WERI-Rb-1 (cell line): ENCODE data around the gene PLXNA2.

Source experiments
- DNase-seq: peaks from one replicate; pipeline ENCODE4 v3.0.0-alpha.2; 2020
- H3K27ac ChIP-seq: fragments of 250-450 bp; sonication (Bioruptor Pico); 2 replicates; pipeline ENCODE4 v1.5.1; 2020; ENCODE audit warnings: mild to moderate bottlenecking, moderate library complexity
- H3K27me3 ChIP-seq: fragments of 250-450 bp; sonication (Bioruptor Pico); 2 replicates; pipeline ENCODE4 v1.5.1; 2021; ENCODE audit warnings: mild to moderate bottlenecking, low read depth, moderate library complexity; ENCODE audit not compliant: insufficient read depth, severe bottlenecking
- H3K36me3 ChIP-seq: fragments of 250-450 bp; sonication (Bioruptor Pico); 2 replicates; pipeline ENCODE4 v1.5.1; 2020; ENCODE audit warnings: mild to moderate bottlenecking, moderate library complexity
- H3K4me3 ChIP-seq: 2 replicates; pipeline ENCODE4 v1.5.1; 2011; ENCODE audit warnings: low read depth, mild to moderate bottlenecking, control low read depth, low read length
- H3K9me3 ChIP-seq: fragments of 250-450 bp; sonication (Bioruptor Pico); 2 replicates; pipeline ENCODE4 v1.5.1; 2021; ENCODE audit warnings: mild to moderate bottlenecking, moderate library complexity; ENCODE audit not compliant: severe bottlenecking
- CTCF ChIP-seq: IDR thresholded peaks from 2 replicates; pipeline ENCODE4 v1.5.1; 2011; ENCODE audit warnings: low read depth, mild to moderate bottlenecking, control low read depth, inconsistent platforms, low read length

Gene PLXNA2

GRCh38 chr1:208044589-208045462, 199.4 kb downstream of the PLXNA2 start:
- TF ChIP-seq CTCF = no peak
- H3K36me3 ChIP-seq = peaks cover 45% of the 10 kb centered on the region
- no peak overlapping the region for H3K4me3 ChIP-seq
- no peak overlapping the region for H3K27ac ChIP-seq
- no peaks in the 10 kb centered on the region for H3K9me3 ChIP-seq
- no peak for DNase-seq
- H3K27me3 ChIP-seq = no peaks in the 10 kb centered on the region

- H3K9me3 ChIP-seq = no peaks in the 10 kb centered on the region
- TF ChIP-seq CTCF = no peak
- peaks cover 45% of the 10 kb centered on the region for H3K36me3 ChIP-seq
- DNase-seq = no peak
- no peak overlapping the region for H3K4me3 ChIP-seq
- H3K27me3 ChIP-seq = no peaks in the 10 kb centered on the region
- no peak overlapping the region for H3K27ac ChIP-seq
Measured at GRCh38 chr1:208043691-208044181, 200.4 kb downstream of the PLXNA2 start.

- no peak for DNase-seq
- peaks cover 54% of the 10 kb centered on the region for H3K36me3 ChIP-seq
Measured at GRCh38 chr1:208042868-208043267, 201.3 kb downstream of the PLXNA2 start.

GRCh38 chr1:208042041-208042615, 202.1 kb downstream of the PLXNA2 start:
- no peak overlapping the region for H3K4me3 ChIP-seq
- H3K36me3 ChIP-seq = peaks cover 54% of the 10 kb centered on the region
- no peaks in the 10 kb centered on the region for H3K27me3 ChIP-seq
- DNase-seq = no peak
- no peak overlapping the region for H3K27ac ChIP-seq
- TF ChIP-seq CTCF = no peak
- no peaks in the 10 kb centered on the region for H3K9me3 ChIP-seq

More at GRCh38 chr1:208042868-208043267, 201.3 kb downstream of the PLXNA2 start:
- Histone ChIP-seq H3K9me3 (no peaks in the 10 kb centered on the region), H3K27ac (no peak overlapping the region), H3K27me3 (no peaks in the 10 kb centered on the region), H3K4me3 (no peak overlapping the region)
- no peak for TF ChIP-seq CTCF

GRCh38 chr1:208041505-208041904, 202.7 kb downstream of the PLXNA2 start:
- Histone ChIP-seq H3K9me3 (no peaks in the 10 kb centered on the region), H3K36me3 (peaks cover 50% of the 10 kb centered on the region), H3K27ac (peak overlapping the region; percentile 45), H3K4me3 (no peak overlapping the region), H3K27me3 (no peaks in the 10 kb centered on the region)
- no peak for DNase-seq
- TF ChIP-seq CTCF = no peak
